Lung (tissue), 12 donors: ENCODE data around the gene PLXND1. TPM values are rescaled to one million over a fixed set of nuclear protein-coding genes. Genes with fewer than 3 reads are reported as not detected.

Experiments
- ATAC-seq: fragments of 200-7000 bp; cut with Tn5 transposase; one replicate; pipeline ENCODE4 v1.9.1; 2020; ENCODE audit warnings: moderate number of reproducible peaks; ENCODE audit not compliant: insufficient read depth, low FRiP score
- DNase-seq, 3 donors: peaks; one replicate each; pipeline ENCODE4 v3.0.0-alpha.2; 2013 to 2017
- H3K27ac ChIP-seq, 2 donors: one replicate each; pipeline ENCODE4 v1.5.1; 2013; ENCODE audit warnings: mild to moderate bottlenecking in 2 of 2, moderate library complexity in 2 of 2, control low read depth in 1 of 2, inconsistent platforms in 1 of 2, low read depth in 1 of 2, low read length in 1 of 2
- H3K27me3 ChIP-seq, 3 donors: one replicate each; pipeline ENCODE4 v1.5.1; 2013; ENCODE audit warnings: low read length in 2 of 3; ENCODE audit not compliant: control insufficient read depth in 3 of 3, insufficient read depth in 3 of 3
- H3K36me3 ChIP-seq, 4 donors: one replicate each; pipeline ENCODE4 v1.5.1; 2013; ENCODE audit warnings: low read length in 4 of 4, mild to moderate bottlenecking in 1 of 4, moderate library complexity in 1 of 4; ENCODE audit not compliant: control insufficient read depth in 4 of 4, insufficient read depth in 4 of 4
- H3K4me1 ChIP-seq, 5 donors: one replicate each; pipeline ENCODE4 v1.5.1; 2013; ENCODE audit warnings: low read length in 5 of 5, mild to moderate bottlenecking in 2 of 5, moderate library complexity in 1 of 5; ENCODE audit not compliant: control insufficient read depth in 5 of 5, insufficient read depth in 5 of 5
- H3K4me3 ChIP-seq: one replicate; pipeline ENCODE4 v1.5.1; 2013; ENCODE audit warnings: mild to moderate bottlenecking, control low read depth, moderate library complexity
- H3K9ac ChIP-seq, 2 donors: one replicate each; pipeline ENCODE4 v1.5.1; 2013; ENCODE audit warnings: low read length in 2 of 2, control low read depth in 1 of 2; ENCODE audit not compliant: insufficient read depth in 1 of 2
- H3K9me3 ChIP-seq, 4 donors: one replicate each; pipeline ENCODE4 v1.5.1; 2013; ENCODE audit warnings: low read length in 3 of 4, mild to moderate bottlenecking in 1 of 4, moderate library complexity in 1 of 4; ENCODE audit not compliant: control insufficient read depth in 4 of 4, insufficient read depth in 3 of 4
- WGBS, 2 donors: extraction: QIAGEN DNeasy Blood & Tissue Kit; methylation state at CpG; one replicate each; pipeline ENCODE4 v1.1.7; 2013; 5-methylcytosine and 5-hydroxymethylcytosine counted together
- polyA plus RNA-seq, 2 donors: library from polyadenylated mRNA; stranded (reverse); fragments of 200-250 nt; gene quantifications; one replicate each; pipeline ENCODE4 v1.2.1, GENCODE V29; 2013
- total RNA-seq, 2 donors: library from RNA; depleted of rRNA in 1 of 2; stranded (reverse); fragments of >200 nt in 1 of 2; gene quantifications; one replicate each; pipeline ENCODE4 v1.2.1, GENCODE V29; 2014 to 2021
- TF ChIP-seq, protein P1 (sequence below): IDR thresholded peaks from 2 replicates; pipeline ENCODE4 v1.5.1; 2012; ENCODE audit warnings: mild to moderate bottlenecking; ENCODE audit errors: control extremely low read depth, extremely low read depth
- donor health status: control.
- donor health status: control.
- donor health status: Bipolar disorder and iron deficiency.
- donor health status: healthy.
- donor health status: DM: yes; HTN: yes; CAD: no.

Gene PLXND1
- total and polyA plus RNA-seq, 4 donors, result 128 to 233 (median 180) TPM

DNA sequence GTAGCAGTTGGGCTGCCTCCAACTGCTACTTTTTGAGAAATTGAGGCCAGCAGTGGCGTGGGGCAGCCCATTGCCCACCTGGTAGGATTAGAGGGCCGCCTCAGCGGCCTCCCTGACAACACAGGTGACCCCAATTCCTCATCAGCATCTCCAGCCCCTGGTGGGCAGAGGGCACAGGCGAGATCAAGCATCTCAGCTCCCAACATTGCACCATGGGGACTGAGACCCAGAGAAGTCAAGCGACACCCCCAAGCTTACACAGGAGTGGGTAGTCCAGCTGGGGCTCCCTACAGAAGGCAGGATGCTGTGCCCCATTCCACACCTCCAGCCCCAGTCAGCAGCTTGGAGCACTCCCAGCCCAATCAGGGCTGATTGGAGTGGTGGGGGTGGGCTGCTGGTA lies 63.7 kb downstream of the PLXND1 start:
- Histone ChIP-seq H3K4me3 (no peak overlapping the region), H3K4me1 (no peaks in the 10 kb centered on the region), H3K27me3 (no peaks in the 10 kb centered on the region), H3K36me3 (no peaks in the 10 kb centered on the region), H3K9me3 (no peaks in the 10 kb centered on the region), H3K27ac (no peak overlapping the region), H3K9ac (no peak overlapping the region)
- ATAC-seq (no peak), DNase-seq (no peak)
- WGBS, 2 donors, result 91 to 97% methylated on average over 5 of the region's 5 CpGs
- TF ChIP-seq, protein P1, sequence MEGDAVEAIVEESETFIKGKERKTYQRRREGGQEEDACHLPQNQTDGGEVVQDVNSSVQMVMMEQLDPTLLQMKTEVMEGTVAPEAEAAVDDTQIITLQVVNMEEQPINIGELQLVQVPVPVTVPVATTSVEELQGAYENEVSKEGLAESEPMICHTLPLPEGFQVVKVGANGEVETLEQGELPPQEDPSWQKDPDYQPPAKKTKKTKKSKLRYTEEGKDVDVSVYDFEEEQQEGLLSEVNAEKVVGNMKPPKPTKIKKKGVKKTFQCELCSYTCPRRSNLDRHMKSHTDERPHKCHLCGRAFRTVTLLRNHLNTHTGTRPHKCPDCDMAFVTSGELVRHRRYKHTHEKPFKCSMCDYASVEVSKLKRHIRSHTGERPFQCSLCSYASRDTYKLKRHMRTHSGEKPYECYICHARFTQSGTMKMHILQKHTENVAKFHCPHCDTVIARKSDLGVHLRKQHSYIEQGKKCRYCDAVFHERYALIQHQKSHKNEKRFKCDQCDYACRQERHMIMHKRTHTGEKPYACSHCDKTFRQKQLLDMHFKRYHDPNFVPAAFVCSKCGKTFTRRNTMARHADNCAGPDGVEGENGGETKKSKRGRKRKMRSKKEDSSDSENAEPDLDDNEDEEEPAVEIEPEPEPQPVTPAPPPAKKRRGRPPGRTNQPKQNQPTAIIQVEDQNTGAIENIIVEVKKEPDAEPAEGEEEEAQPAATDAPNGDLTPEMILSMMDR, result no peak

DNA sequence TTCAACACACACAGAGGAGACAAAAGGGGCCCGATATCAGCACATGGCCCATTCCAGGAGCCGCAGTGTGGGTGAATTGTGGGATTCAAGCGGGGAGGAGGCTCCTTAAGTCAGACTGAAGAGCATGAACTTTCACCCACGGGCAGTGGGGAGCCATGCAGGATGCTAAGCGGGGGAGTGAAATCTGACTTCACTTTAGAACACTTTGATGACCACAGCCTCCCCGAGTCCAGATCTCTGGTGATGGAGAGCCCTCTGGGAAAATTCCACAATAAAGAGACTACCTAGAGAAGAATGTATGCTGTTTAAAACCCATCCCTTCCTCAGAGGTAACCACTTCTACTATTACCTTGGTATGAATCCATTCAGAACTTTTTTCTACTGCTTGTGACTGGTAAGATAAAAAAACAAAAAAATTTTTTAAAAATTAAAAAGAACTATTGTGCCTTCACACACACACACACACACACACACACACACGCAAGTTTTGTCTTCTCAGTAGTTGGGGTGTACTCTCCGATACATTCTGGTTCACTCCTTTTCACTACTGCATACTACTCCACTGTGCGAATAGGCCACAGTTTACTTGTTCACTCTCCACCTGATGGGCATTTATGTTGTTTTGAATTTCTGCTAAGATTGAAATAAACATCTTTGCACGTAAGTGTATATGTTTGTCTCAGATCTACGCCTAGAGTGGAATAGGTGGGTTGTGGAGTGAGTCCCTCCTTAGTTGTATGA lies 65.5 kb downstream of the PLXND1 start:
- TF ChIP-seq, protein P1, result no peak
- no peak overlapping the region for H3K9ac ChIP-seq
- no peak for DNase-seq
- no peak for ATAC-seq
- no peaks in the 10 kb centered on the region for H3K36me3 ChIP-seq
- no peak overlapping the region for H3K4me3 ChIP-seq
- H3K4me1 ChIP-seq, result no peaks in the 10 kb centered on the region
- no peak overlapping the region for H3K27ac ChIP-seq
- 92% methylated on average over 11 of the region's 11 CpGs for WGBS, 2 donors
- H3K9me3 ChIP-seq, result no peaks in the 10 kb centered on the region
- no peaks in the 10 kb centered on the region for H3K27me3 ChIP-seq

DNA sequence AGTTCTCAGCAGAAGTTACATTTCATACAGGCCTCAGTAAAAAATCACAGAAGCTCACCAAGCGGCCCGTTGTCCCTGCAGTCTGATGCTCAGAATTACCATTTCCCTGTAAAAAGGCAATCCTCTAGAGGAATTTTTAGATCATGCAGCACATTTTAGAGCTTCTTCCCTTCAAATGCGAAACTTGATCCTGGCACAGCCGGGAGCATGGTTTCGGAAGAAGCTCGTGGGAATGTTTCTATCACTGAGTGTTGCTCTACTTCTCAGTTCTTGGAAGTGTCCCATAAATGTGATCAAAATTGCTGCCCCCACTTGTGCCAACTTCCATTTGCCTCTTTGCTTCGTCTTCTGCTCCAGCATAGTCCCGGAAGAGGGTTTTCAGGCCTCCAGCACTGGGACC lies 67.3 kb downstream of the PLXND1 start:
- Histone ChIP-seq H3K4me1 (no peaks in the 10 kb centered on the region), H3K27me3 (no peaks in the 10 kb centered on the region), H3K9ac (no peak overlapping the region), H3K27ac (no peak overlapping the region), H3K4me3 (no peak overlapping the region), H3K36me3 (no peaks in the 10 kb centered on the region), H3K9me3 (no peaks in the 10 kb centered on the region)
- TF ChIP-seq, protein P1, result no peak
- no peak for DNase-seq
- 87 to 89% methylated on average over 8 of the region's 8 CpGs for WGBS, 2 donors
- no peak for ATAC-seq

DNA sequence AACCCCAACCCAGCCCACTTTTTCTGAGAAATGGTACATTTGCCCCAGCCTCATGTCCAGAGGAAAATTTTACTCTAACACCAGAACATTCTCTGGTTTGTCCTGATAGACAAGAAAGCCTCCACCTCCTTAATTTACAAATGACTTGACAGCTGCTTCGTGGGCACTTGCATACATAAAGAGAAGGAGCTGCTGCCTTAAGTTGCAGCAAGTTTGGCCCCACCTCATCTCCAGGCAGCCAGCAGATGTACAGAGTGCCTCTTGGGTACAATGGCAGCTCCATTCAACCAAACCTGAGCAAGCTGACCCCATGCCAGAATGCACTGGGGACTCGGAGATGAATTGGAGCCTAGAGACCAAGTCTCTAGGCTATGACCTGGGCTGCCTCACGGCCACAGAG lies 69.7 kb downstream of the PLXND1 start:
- TF ChIP-seq, protein P1, result no peak
- DNase-seq (no peak), ATAC-seq (no peak)
- Histone ChIP-seq H3K4me1 (no peaks in the 10 kb centered on the region), H3K27me3 (no peaks in the 10 kb centered on the region), H3K9me3 (no peaks in the 10 kb centered on the region), H3K4me3 (no peak overlapping the region), H3K9ac (no peak overlapping the region), H3K36me3 (no peaks in the 10 kb centered on the region), H3K27ac (no peak overlapping the region)
- 87 to 95% methylated on average over 3 of the region's 3 CpGs for WGBS, 2 donors
